ENCODE results near the gene IREB2.

The IREB2 gene

DNA sequence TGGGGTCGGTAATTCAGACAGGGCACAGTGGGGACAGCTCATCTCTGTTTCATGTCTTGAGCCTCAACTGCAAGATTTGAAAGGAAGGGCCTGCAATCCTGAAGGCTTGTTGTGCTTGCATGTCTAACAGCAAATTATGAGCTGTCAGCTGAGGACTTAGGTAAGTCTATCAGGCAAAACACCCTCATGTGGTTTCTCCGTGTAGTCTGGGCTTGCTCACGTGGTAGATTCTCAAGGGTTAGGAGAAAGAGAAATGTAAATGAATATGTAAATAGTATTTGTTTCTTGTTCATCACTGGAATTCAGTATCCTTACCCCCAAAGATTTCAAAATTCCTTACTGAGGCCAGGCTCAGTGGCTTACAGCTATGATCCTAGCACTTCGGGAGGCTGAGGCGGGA lies 39.3 kb downstream of the IREB2 start:
- no peaks in the 10 kb centered on the region for H3K9me2 ChIP-seq (replicated peaks; ENCODE audit: insufficient read depth, low read length)
- no peak overlapping the region for H2AFZ ChIP-seq (ENCODE audit: low read depth, low read length, severe bottlenecking)
- H3K27me3 ChIP-seq (ENCODE audit: low read length) = no peaks in the 10 kb centered on the region
- peaks cover 41% of the 10 kb centered on the region for H3K36me3 ChIP-seq (ENCODE audit: low read length)
- no peaks in the 10 kb centered on the region for H3K79me2 ChIP-seq (ENCODE audit: insufficient read depth, low read length)
- no peaks in the 10 kb centered on the region for H4K20me1 ChIP-seq (ENCODE audit: low read depth, low read length)
- no peak overlapping the region for H3K4me3 ChIP-seq (ENCODE audit: insufficient read depth, low read length, poor library complexity, severe bottlenecking)
- H3K27ac ChIP-seq (ENCODE audit: low read depth, low read length) = no peak overlapping the region
- H3K9me3 ChIP-seq (ENCODE audit: insufficient read depth, low read length) = no peaks in the 10 kb centered on the region
- H3K9ac ChIP-seq (ENCODE audit: low read length) = no peak overlapping the region
- H3K4me2 ChIP-seq (ENCODE audit: low read depth, low read length, poor library complexity, severe bottlenecking) = no peak overlapping the region
- TF ChIP-seq, protein P1, sequence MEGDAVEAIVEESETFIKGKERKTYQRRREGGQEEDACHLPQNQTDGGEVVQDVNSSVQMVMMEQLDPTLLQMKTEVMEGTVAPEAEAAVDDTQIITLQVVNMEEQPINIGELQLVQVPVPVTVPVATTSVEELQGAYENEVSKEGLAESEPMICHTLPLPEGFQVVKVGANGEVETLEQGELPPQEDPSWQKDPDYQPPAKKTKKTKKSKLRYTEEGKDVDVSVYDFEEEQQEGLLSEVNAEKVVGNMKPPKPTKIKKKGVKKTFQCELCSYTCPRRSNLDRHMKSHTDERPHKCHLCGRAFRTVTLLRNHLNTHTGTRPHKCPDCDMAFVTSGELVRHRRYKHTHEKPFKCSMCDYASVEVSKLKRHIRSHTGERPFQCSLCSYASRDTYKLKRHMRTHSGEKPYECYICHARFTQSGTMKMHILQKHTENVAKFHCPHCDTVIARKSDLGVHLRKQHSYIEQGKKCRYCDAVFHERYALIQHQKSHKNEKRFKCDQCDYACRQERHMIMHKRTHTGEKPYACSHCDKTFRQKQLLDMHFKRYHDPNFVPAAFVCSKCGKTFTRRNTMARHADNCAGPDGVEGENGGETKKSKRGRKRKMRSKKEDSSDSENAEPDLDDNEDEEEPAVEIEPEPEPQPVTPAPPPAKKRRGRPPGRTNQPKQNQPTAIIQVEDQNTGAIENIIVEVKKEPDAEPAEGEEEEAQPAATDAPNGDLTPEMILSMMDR (IDR thresholded peaks at IDR 0.05; ENCODE audit: insufficient read depth, low read length, poor library complexity, severe bottlenecking) = no peak
- no peak for TF ChIP-seq EZH2phosphoT487 (conservative IDR thresholded peaks at IDR 0.05; ENCODE audit: low read length)
- H3F3A ChIP-seq (ENCODE audit: insufficient read depth) = 0 out of 2 replicates have a peak, but pooled peaks cover 6% of the 10 kb centered on the region

GRCh38 chr15:78479650-78480049 lies 41.6 kb downstream of the IREB2 start:
- no peaks in the 10 kb centered on the region for H3K79me2 ChIP-seq (ENCODE audit: insufficient read depth, low read length)
- no peaks in the 10 kb centered on the region for H3K9me3 ChIP-seq (ENCODE audit: insufficient read depth, low read length)
- H3K4me3 ChIP-seq (ENCODE audit: insufficient read depth, low read length, poor library complexity, severe bottlenecking) = no peak overlapping the region
- no peak overlapping the region for H3K27ac ChIP-seq (ENCODE audit: low read depth, low read length)
- no peaks in the 10 kb centered on the region for H3K9me2 ChIP-seq (replicated peaks; ENCODE audit: insufficient read depth, low read length)
- no peak overlapping the region for H3K4me2 ChIP-seq (ENCODE audit: low read depth, low read length, poor library complexity, severe bottlenecking)
- no peak for TF ChIP-seq EZH2phosphoT487 (conservative IDR thresholded peaks at IDR 0.05; ENCODE audit: low read length)
- TF ChIP-seq, protein P1 (IDR thresholded peaks at IDR 0.05; ENCODE audit: insufficient read depth, low read length, poor library complexity, severe bottlenecking) = no peak
- no peaks in the 10 kb centered on the region for H4K20me1 ChIP-seq (ENCODE audit: low read depth, low read length)
- no peak overlapping the region for H3K9ac ChIP-seq (ENCODE audit: low read length)
- H3K36me3 ChIP-seq (ENCODE audit: low read length) = peaks cover 34% of the 10 kb centered on the region; the same call in 1 of the 2 replicates
- H2AFZ ChIP-seq (ENCODE audit: low read depth, low read length, severe bottlenecking) = no peak overlapping the region
- 0 out of 2 replicates have a peak, but pooled peaks cover 6% of the 10 kb centered on the region for H3F3A ChIP-seq (ENCODE audit: insufficient read depth)
- no peaks in the 10 kb centered on the region for H3K27me3 ChIP-seq (ENCODE audit: low read length)

GRCh38 chr15:78481917-78482316 lies 43.9 kb downstream of the IREB2 start:
- Histone ChIP-seq H2AFZ (ENCODE audit: low read depth, low read length, severe bottlenecking) (no peak overlapping the region), H3K36me3 (ENCODE audit: low read length) (peaks cover 28% of the 10 kb centered on the region; the same call in 1 of the 2 replicates), H3K4me2 (ENCODE audit: low read depth, low read length, poor library complexity, severe bottlenecking) (no peak overlapping the region), H4K20me1 (ENCODE audit: low read depth, low read length) (no peaks in the 10 kb centered on the region), H3K27me3 (ENCODE audit: low read length) (no peaks in the 10 kb centered on the region), H3K9me2 (replicated peaks; ENCODE audit: insufficient read depth, low read length) (no peaks in the 10 kb centered on the region), H3K27ac (ENCODE audit: low read depth, low read length) (no peak overlapping the region), H3K9ac (ENCODE audit: low read length) (no peak overlapping the region), H3K79me2 (ENCODE audit: insufficient read depth, low read length) (no peaks in the 10 kb centered on the region), H3K4me3 (ENCODE audit: insufficient read depth, low read length, poor library complexity, severe bottlenecking) (no peak overlapping the region), H3K9me3 (ENCODE audit: insufficient read depth, low read length) (no peaks in the 10 kb centered on the region), H3F3A (ENCODE audit: insufficient read depth) (0 out of 2 replicates have a peak, but pooled peaks cover 6% of the 10 kb centered on the region)
- no peak for TF ChIP-seq EZH2phosphoT487 (conservative IDR thresholded peaks at IDR 0.05; ENCODE audit: low read length)
- TF ChIP-seq, protein P1 (IDR thresholded peaks at IDR 0.05; ENCODE audit: insufficient read depth, low read length, poor library complexity, severe bottlenecking) = no peak

All from SU-DHL-6 (cell line).